Left ventricle myocardium inferior (tissue), 1 donor: ENCODE measurements around the gene MOB3B. TPM values are rescaled to one million over a fixed set of nuclear protein-coding genes. Genes with fewer than 3 reads are reported as not detected.

Experiments
- DNase-seq: peaks from one replicate; pipeline ENCODE4 v3.0.0-alpha.2; 2020
- H3K27ac ChIP-seq: fragments of 200-600 bp; replicated peaks from 2 replicates; pipeline ENCODE4 v1.8.0; 2021
- H3K27me3 ChIP-seq: fragments of 200-600 bp; 2 replicates; pipeline ENCODE4 v1.8.0; 2021; ENCODE audit warnings: low read depth
- H3K36me3 ChIP-seq: fragments of 200-600 bp; 2 replicates; pipeline ENCODE4 v1.8.0; 2021
- H3K4me1 ChIP-seq: fragments of 200-600 bp; 2 replicates; pipeline ENCODE4 v1.8.0; 2021
- H3K4me3 ChIP-seq: fragments of 200-600 bp; 2 replicates; pipeline ENCODE4 v1.8.0; 2021; ENCODE audit warnings: mild to moderate bottlenecking, moderate library complexity
- H3K9me3 ChIP-seq: fragments of 200-600 bp; replicated peaks from 2 replicates; pipeline ENCODE4 v1.8.0; 2021
- intact Hi-C: fragments of 100-400 bp; cut with micrococcal nuclease; formaldehyde crosslinking; loops from one replicate; pipeline ENCODE4 v1.11.0; 2022
- total RNA-seq: library from RNA; stranded (reverse); fragmentation: NEBNext Ultra II Directional; extraction: Animal tissue kit (Norgen Biotek cat#: 25700); gene quantifications from one replicate; pipeline ENCODE4 v1.2.1, GENCODE V29; 2021
- TF ChIP-seq, protein P1 (sequence below): fragments of 200-600 bp; IDR thresholded peaks from 2 replicates; pipeline ENCODE4 v1.8.0; 2021; ENCODE audit warnings: antibody characterized with exemption, mild to moderate bottlenecking, borderline replicate concordance
- donor health status: DM: no; HTN: yes; CAD: no; lungs with severe emphysema.

Gene MOB3B
- total RNA-seq, 1 donor from 2014 or later: 2.1 TPM

DNA sequence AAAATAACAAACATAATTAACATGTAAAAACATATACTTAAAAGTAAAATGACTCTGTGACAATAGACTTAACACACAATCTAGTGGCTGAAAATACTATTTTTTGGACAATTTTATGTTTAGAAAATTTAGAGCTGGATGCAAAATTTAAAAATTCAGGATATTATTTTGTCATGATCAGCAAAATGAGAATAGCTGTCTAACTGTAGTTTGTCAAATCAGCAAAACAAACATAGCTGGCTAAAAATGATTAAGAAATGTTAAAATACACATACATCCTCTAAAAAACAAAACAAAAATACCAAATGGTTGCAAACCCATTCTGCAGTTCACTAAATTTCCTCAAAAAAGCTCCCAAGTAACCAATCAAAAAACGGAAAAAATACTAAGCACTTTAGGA lies 25.1 kb upstream of the MOB3B start:
- Histone ChIP-seq H3K27ac (no peak overlapping the region), H3K4me3 (no peak overlapping the region), H3K9me3 (no peaks in the 10 kb centered on the region), H3K36me3 (peaks cover 96% of the 10 kb centered on the region), H3K27me3 (no peaks in the 10 kb centered on the region), H3K4me1 (no peaks in the 10 kb centered on the region)
- intact Hi-C loops: no loop called here
- no peak for DNase-seq
- TF ChIP-seq, protein P1, sequence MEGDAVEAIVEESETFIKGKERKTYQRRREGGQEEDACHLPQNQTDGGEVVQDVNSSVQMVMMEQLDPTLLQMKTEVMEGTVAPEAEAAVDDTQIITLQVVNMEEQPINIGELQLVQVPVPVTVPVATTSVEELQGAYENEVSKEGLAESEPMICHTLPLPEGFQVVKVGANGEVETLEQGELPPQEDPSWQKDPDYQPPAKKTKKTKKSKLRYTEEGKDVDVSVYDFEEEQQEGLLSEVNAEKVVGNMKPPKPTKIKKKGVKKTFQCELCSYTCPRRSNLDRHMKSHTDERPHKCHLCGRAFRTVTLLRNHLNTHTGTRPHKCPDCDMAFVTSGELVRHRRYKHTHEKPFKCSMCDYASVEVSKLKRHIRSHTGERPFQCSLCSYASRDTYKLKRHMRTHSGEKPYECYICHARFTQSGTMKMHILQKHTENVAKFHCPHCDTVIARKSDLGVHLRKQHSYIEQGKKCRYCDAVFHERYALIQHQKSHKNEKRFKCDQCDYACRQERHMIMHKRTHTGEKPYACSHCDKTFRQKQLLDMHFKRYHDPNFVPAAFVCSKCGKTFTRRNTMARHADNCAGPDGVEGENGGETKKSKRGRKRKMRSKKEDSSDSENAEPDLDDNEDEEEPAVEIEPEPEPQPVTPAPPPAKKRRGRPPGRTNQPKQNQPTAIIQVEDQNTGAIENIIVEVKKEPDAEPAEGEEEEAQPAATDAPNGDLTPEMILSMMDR: no peak

DNA sequence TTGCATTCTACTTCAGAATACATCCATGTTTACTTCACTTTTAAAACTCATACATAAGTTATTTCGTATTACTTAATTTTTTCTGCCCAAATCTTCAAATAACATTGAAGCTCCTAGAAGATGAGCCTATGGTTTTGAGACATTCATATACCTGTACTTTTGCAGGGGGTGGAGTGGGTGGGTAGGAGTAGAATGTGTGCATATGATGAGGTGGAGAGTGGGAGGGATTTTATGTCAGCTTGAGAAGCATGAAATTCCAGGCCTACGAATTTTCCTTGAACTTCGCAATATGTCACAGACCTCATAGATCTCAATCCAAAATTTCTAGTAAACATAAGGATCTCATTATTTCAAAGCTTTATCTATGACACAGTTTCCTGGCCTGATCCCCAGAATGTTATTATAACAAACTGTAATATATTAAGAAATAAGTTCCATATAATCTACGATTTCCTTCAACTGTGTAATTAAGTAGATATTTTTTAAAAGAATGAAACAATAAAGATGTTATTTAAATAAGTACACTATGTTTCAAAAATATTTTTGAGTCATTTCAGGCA lies 19.7 kb upstream of the MOB3B start:
- intact Hi-C loops: loop anchor here (2.0 kb wide), 1 partner anchor 216 kb away; no protein-coding TSS in a partner anchor

DNA sequence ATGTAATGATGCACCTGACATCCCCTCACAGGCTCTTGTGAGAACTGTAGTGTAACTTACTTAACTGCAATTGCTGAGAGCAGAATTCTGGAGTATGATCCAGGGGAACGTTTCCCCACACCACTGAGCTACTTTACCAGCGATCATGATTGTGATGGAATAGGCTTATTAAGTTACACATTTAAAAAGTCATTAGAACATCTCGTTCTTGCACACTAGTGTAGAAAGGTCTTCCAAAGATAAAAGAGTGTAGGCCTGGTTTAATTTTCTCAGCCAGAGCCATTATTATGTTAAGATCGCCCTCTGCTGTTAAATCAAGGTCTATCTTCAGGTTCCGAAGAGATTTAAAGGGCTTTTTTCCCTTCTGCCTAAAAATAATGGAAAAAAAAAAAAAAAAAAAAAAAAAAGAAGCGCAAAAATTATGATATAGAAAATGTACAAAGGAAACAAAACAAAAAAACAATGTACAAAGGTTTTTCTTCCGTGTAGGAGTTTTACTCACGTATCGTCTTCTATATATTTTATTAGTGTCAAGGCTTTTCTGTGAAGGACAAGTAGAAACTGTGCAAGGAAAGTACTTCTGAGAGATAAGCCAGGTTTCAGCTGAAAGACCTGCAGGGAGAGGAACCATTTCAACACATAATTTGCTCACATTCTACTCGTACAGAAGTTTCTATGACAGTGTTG lies 18.6 kb upstream of the MOB3B start:
- H3K9me3 ChIP-seq: no peaks in the 10 kb centered on the region
- no peak for DNase-seq
- H3K36me3 ChIP-seq: peaks cover 66% of the 10 kb centered on the region
- TF ChIP-seq, protein P1: peak; percentile 64
- peaks cover 13% of the 10 kb centered on the region for H3K4me1 ChIP-seq
- peak overlapping the region; percentile 48 for H3K27ac ChIP-seq
- no peaks in the 10 kb centered on the region for H3K27me3 ChIP-seq
- H3K4me3 ChIP-seq: no peak overlapping the region
- intact Hi-C loops: loop anchor here (2.0 kb wide), 1 partner anchor 215 kb away; no protein-coding TSS in a partner anchor

More for the DNA sequence above, 19.7 kb upstream of the MOB3B start:
- H3K27me3 ChIP-seq: no peaks in the 10 kb centered on the region
- no peak for DNase-seq
- peaks cover 11% of the 10 kb centered on the region for H3K4me1 ChIP-seq
- H3K4me3 ChIP-seq: no peak overlapping the region
- peaks cover 66% of the 10 kb centered on the region for H3K36me3 ChIP-seq
- no peaks in the 10 kb centered on the region for H3K9me3 ChIP-seq
- TF ChIP-seq, protein P1: no peak
- no peak overlapping the region for H3K27ac ChIP-seq

DNA sequence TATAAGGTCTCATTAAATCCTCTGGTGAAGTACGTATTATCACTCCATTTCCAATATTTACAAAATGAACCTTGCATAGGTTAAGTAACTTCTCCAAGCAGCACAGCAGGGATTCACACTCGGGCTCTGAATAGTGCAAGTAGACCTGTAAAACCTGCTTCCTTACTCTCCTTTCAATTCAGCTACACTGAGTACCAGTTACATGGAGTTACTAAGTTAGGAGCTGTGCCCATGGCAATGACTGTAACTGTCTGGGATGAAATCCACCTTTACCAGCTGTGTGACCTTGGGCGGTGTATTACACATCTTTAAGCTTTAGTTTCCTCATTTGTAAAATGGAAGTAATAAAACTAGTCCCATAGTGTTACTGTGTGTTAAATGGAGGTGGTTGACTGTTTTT lies 15.9 kb upstream of the MOB3B start:
- intact Hi-C loops: no loop called here
- Histone ChIP-seq H3K9me3 (no peaks in the 10 kb centered on the region), H3K36me3 (peaks cover 45% of the 10 kb centered on the region), H3K4me1 (peaks cover 23% of the 10 kb centered on the region), H3K27ac (no peak overlapping the region), H3K27me3 (no peaks in the 10 kb centered on the region), H3K4me3 (no peak overlapping the region)
- TF ChIP-seq, protein P1: no peak
- no peak for DNase-seq

DNA sequence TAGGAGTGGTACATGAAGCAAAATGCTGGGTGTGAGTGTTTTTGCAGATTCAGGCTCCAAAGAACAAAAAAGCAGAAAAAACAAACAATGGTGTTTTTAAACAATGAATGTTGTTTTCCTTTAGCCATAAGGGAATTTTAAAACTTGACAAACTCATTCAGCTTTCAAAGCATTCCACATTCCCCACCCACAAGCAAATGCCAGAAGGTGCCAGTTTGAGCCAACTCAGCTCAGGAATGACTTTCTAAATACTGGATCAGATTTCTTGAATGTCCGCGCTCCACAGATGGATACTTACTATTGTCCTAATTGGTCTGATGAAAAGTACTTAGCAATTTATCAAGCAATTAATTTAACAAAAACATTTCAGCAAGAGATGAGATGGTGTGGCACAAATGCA lies 12.9 kb upstream of the MOB3B start:
- H3K4me3 ChIP-seq: no peak overlapping the region
- DNase-seq: no peak
- H3K4me1 ChIP-seq: peaks cover 45% of the 10 kb centered on the region
- no peaks in the 10 kb centered on the region for H3K9me3 ChIP-seq
- H3K36me3 ChIP-seq: peaks cover 31% of the 10 kb centered on the region
- TF ChIP-seq, protein P1: no peak
- no peak overlapping the region for H3K27ac ChIP-seq
- no peaks in the 10 kb centered on the region for H3K27me3 ChIP-seq
- intact Hi-C loops: no loop called here
